ENCODE results near the gene FBXL17.

Gene FBXL17

DNA sequence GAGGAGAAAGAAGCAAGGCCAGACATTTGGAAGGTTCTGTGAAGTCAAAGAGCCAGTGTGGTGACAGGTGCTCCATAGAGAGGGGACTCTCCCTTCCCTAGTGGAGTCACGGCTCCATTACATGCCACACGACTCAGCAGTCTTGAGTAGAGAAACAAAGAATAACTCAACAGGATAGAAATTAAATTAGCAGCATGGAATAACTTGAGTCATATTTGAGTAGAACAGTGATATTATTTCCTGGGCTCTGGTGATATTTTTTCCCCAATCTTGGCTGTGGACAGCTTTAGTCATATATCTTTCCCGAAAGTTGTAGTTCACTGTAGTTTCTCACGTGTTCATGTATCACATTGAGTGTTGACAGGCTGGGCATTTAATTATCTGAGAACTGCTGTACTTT is 561.5 kb downstream of the FBXL17 start:
- Histone ChIP-seq H3K9ac (ENCODE audit: low read depth, low read length) (no peak overlapping the region), H3K36me3 (ENCODE audit: insufficient read depth, low read length) (no peaks in the 10 kb centered on the region), H3K4me1 (ENCODE audit: insufficient read depth, low read length) (peaks cover 8% of the 10 kb centered on the region; the same call in 1 of the 2 replicates), H3K9me3 (ENCODE audit: control insufficient read depth, insufficient read depth, low read length) (no peaks in the 10 kb centered on the region)

DNA sequence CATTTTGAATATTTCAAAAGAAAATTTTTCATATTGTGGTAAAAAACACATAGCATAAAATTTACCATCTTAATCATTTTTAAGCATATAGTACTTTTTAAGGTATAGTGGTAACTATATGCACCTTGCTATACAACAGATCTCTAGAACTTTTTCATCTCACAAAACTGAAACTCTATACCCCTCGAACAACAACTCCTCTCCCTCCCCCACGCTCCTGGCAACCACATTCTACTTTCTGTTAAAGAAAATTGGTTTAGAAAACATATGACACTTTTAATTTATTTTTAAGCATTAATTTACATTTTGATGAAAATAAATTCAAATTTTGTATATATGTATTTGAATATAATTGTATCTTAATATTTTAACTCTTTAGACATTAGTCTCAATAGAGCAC is 563.9 kb downstream of the FBXL17 start:
- Histone ChIP-seq H3K9ac (ENCODE audit: low read depth, low read length) (no peak overlapping the region), H3K36me3 (ENCODE audit: insufficient read depth, low read length) (no peaks in the 10 kb centered on the region), H3K9me3 (ENCODE audit: control insufficient read depth, insufficient read depth, low read length) (no peaks in the 10 kb centered on the region), H3K4me1 (ENCODE audit: insufficient read depth, low read length) (peaks cover 6% of the 10 kb centered on the region; the same call in 1 of the 2 replicates)

DNA sequence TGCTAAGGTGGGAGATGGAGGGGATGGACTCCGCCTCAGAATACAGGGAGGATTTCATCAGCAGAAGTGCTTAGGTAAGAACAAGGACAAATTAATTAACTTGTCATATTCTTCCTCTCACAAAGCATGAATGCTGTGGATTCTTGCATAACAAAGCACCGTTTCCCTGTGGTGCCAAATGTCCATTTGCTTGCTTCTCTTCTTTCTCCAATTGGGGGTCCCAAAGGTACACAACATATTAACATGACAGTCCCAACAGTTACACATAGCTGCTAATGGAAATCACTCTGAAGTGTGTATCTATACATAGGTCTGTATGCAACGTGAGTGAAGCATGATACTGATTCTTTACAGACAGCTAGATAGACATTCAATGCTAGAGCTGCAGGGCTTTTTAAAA is 564.5 kb downstream of the FBXL17 start:
- Histone ChIP-seq H3K4me1 (ENCODE audit: insufficient read depth, low read length) (peaks cover 6% of the 10 kb centered on the region; the same call in 1 of the 2 replicates), H3K9ac (ENCODE audit: low read depth, low read length) (no peak overlapping the region), H3K36me3 (ENCODE audit: insufficient read depth, low read length) (no peaks in the 10 kb centered on the region), H3K9me3 (ENCODE audit: control insufficient read depth, insufficient read depth, low read length) (no peaks in the 10 kb centered on the region)

DNA sequence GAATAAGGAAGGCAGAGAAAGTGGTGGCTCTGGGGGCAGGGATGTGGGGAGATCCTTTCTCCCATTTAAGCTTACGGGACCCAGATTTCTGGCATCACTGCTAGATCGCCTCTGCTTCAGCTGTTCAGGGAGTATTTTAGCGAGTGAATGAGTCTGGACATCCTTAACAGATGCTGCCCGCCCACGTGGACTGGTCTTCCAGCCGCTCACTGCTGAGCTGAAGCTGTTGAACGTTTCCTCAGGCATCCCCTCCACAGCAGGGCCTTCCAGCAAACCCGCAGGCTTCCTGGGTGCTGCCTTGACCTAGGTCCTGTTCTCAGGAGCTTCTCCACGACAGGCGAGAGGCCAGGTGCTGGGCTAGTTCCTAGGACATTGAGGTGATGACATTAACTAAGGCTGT is 566.8 kb downstream of the FBXL17 start:
- H3K4me1 ChIP-seq (ENCODE audit: insufficient read depth, low read length): peaks cover 14% of the 10 kb centered on the region; the same call in 1 of the 2 replicates
- H3K9me3 ChIP-seq (ENCODE audit: control insufficient read depth, insufficient read depth, low read length): no peaks in the 10 kb centered on the region
- no peak overlapping the region for H3K9ac ChIP-seq (ENCODE audit: low read depth, low read length)
- no peaks in the 10 kb centered on the region for H3K36me3 ChIP-seq (ENCODE audit: insufficient read depth, low read length)

DNA sequence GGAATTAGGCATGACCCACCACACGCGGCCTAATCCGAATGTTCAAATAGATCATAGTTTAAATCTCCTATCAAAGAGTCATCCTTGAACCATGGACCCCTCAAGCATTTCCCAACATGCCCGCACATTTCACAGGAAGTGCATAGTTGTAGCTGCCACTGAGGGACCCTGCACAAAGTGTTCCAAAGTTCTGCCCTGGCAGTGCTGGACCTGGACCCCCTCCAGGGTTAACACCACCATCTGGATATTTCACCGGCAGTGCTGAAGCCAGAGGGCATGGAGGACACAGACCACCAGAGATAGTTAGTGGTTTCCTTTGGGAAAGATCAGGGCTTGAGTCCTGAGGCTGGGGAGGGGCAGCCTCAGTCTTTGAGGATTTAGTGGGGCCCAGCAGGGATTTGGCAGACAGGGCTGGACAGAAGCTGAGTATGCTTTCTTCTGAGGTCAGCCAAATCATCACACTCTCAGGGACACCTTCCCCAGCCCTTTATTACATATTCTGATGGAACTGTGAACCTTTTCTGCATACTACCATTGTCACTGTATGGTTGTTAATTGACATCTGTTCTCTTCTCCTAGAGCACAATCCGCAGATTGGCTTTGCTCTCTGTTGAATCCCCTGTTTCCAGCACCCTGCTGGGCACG is 567.6 kb downstream of the FBXL17 start:
- peaks cover 22% of the 10 kb centered on the region for H3K4me1 ChIP-seq (ENCODE audit: insufficient read depth, low read length)
- H3K9ac ChIP-seq (ENCODE audit: low read depth, low read length): no peak overlapping the region
- no peaks in the 10 kb centered on the region for H3K9me3 ChIP-seq (ENCODE audit: control insufficient read depth, insufficient read depth, low read length)
- no peaks in the 10 kb centered on the region for H3K36me3 ChIP-seq (ENCODE audit: insufficient read depth, low read length)

DNA sequence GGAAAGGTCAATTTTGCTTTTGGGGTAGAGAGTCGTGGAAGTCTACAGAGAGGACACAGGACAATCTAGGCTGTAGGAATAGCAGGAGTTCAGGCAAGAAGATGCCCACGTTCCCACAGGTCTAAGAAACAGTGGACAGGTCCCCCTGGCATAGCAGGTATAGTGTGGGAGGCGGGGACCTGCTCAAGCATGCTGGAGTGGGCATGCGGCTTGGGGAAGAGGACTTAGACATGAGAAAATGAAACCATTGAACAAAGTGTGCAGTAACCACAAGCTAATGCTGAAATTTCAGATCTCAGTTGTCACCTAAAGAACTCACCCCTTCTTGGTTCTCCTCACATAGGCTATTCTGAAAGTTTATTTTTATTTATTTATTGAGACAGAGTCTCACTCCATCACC is 568.3 kb downstream of the FBXL17 start:
- Histone ChIP-seq H3K9me3 (ENCODE audit: control insufficient read depth, insufficient read depth, low read length) (no peaks in the 10 kb centered on the region), H3K36me3 (ENCODE audit: insufficient read depth, low read length) (no peaks in the 10 kb centered on the region), H3K4me1 (ENCODE audit: insufficient read depth, low read length) (peaks cover 28% of the 10 kb centered on the region), H3K9ac (ENCODE audit: low read depth, low read length) (no peak overlapping the region)

DNA sequence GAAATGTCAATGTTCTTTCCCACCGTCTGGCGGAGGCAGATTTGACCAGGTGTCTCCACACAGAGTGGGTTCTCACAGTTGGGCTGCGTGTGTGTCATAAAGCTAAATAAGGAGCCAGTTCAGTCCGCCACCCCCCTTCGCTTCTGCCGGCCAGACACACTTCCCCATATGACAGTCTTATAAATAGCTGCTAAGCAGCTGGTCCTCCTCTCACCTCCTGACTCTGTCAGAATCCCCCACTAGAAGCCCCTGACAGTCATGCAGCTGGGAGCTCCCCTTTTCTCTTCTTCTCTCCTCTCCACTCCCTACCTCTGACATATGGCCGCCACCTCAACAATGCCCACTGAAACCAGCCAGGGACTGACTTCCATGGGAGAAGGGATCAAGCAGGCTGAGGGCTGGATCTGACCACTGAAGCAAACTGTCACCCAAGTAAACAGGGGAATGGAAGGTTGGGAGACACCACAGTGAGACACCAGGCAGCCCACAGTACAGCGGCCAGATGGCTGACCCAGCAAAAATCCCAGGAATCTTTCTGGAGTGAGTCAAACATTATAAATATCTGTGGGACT is 569.2 kb downstream of the FBXL17 start:
- no peak overlapping the region for H3K9ac ChIP-seq (ENCODE audit: low read depth, low read length)
- no peaks in the 10 kb centered on the region for H3K9me3 ChIP-seq (ENCODE audit: control insufficient read depth, insufficient read depth, low read length)
- H3K36me3 ChIP-seq (ENCODE audit: insufficient read depth, low read length): no peaks in the 10 kb centered on the region
- H3K4me1 ChIP-seq (ENCODE audit: insufficient read depth, low read length): peaks cover 36% of the 10 kb centered on the region

DNA sequence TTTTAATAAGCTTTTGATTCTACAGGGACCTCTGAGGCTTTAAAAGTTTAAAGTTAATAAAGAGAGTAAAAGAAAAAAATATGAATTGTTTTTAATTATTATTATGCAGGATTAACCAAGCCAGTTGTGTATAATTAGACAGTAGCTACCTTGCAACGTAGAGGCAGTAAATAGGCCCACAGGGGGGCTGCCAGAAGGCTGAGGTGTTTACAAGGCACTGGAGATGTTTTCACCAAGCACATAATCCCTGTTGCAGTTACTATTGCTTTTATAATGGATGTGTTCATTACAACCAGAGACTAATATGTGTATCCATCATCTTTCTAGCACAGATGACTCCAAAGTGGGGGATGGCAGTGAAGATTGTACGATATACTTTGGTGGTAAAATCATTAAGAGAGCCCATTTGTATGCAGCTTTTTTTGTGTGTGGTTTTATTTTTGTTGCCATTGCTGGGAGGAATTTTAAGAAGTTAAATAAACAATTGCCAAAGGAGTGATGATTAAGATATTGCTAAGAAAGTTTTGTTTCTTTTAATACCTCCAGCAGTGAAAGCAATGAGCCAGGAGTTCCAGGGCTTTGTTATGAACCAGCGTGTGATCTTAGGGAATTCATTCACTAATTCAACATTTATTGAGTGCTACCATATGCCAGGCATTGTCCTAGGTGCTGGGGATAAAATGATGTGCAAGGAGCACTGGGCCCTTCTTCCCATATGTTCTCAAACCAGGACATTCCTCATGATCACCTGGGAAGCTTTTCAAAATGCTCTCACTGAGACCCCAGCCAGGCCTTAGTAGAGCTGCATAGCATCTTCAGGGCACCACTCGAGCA is 572.5 kb downstream of the FBXL17 start:
- no peaks in the 10 kb centered on the region for H3K36me3 ChIP-seq (ENCODE audit: insufficient read depth, low read length)
- no peak overlapping the region for H3K9ac ChIP-seq (ENCODE audit: low read depth, low read length)
- H3K4me1 ChIP-seq (ENCODE audit: insufficient read depth, low read length): peaks cover 59% of the 10 kb centered on the region
- no peaks in the 10 kb centered on the region for H3K9me3 ChIP-seq (ENCODE audit: control insufficient read depth, insufficient read depth, low read length)

All from ES-I3 (cell line).